Measurements from ENCODE around the gene SKP1.

GRCh38 chr5:134127988-134128647 is 48.6 kb downstream of the SKP1 start:
- TF ChIP-seq CTCF (IDR thresholded peaks at IDR 0.05): no peak
- no peak for TF ChIP-seq POLR2AphosphoS5 (IDR thresholded peaks at IDR 0.05; ENCODE audit: low read depth, low read length)
- no peak for TF ChIP-seq JUND (IDR thresholded peaks at IDR 0.05)
